ENCODE data around the gene MTARC2.

DNA sequence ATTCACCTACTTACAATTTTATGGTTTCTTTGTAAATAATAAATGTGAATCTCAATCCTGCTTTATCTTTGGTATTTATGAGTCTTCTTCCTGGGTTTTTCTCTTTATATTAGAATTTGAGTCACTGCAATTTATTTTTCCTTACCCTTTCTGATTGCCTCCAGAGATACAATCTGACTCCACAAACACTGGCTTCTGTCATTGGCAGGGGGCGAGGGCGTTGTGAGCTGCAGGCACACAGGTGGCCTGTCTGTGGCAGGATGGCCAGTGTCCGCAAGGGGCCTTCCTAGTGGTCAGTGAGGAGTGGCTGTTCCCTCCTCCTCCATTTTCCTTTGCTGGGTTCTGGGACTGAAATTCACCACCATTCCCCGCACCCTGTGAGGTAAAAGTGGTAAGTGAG, 36.6 kb downstream of the MTARC2 start:
- TF ChIP-seq, protein P1, sequence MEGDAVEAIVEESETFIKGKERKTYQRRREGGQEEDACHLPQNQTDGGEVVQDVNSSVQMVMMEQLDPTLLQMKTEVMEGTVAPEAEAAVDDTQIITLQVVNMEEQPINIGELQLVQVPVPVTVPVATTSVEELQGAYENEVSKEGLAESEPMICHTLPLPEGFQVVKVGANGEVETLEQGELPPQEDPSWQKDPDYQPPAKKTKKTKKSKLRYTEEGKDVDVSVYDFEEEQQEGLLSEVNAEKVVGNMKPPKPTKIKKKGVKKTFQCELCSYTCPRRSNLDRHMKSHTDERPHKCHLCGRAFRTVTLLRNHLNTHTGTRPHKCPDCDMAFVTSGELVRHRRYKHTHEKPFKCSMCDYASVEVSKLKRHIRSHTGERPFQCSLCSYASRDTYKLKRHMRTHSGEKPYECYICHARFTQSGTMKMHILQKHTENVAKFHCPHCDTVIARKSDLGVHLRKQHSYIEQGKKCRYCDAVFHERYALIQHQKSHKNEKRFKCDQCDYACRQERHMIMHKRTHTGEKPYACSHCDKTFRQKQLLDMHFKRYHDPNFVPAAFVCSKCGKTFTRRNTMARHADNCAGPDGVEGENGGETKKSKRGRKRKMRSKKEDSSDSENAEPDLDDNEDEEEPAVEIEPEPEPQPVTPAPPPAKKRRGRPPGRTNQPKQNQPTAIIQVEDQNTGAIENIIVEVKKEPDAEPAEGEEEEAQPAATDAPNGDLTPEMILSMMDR (IDR thresholded peaks at IDR 0.05; ENCODE audit: insufficient read depth, low read length) = no peak
- TF ChIP-seq GABPA (IDR thresholded peaks at IDR 0.05; ENCODE audit: low read depth) = no peak
- TF ChIP-seq, protein P2, sequence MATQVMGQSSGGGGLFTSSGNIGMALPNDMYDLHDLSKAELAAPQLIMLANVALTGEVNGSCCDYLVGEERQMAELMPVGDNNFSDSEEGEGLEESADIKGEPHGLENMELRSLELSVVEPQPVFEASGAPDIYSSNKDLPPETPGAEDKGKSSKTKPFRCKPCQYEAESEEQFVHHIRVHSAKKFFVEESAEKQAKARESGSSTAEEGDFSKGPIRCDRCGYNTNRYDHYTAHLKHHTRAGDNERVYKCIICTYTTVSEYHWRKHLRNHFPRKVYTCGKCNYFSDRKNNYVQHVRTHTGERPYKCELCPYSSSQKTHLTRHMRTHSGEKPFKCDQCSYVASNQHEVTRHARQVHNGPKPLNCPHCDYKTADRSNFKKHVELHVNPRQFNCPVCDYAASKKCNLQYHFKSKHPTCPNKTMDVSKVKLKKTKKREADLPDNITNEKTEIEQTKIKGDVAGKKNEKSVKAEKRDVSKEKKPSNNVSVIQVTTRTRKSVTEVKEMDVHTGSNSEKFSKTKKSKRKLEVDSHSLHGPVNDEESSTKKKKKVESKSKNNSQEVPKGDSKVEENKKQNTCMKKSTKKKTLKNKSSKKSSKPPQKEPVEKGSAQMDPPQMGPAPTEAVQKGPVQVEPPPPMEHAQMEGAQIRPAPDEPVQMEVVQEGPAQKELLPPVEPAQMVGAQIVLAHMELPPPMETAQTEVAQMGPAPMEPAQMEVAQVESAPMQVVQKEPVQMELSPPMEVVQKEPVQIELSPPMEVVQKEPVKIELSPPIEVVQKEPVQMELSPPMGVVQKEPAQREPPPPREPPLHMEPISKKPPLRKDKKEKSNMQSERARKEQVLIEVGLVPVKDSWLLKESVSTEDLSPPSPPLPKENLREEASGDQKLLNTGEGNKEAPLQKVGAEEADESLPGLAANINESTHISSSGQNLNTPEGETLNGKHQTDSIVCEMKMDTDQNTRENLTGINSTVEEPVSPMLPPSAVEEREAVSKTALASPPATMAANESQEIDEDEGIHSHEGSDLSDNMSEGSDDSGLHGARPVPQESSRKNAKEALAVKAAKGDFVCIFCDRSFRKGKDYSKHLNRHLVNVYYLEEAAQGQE (IDR thresholded peaks at IDR 0.05; ENCODE audit: insufficient replicate concordance, low read depth) = no peak
- no peak for TF ChIP-seq POLR2AphosphoS5 (IDR thresholded peaks at IDR 0.05; ENCODE audit: low read depth)
- TF ChIP-seq SPI1 (IDR thresholded peaks at IDR 0.05; ENCODE audit: borderline replicate concordance, low read depth) = no peak

All from HL-60 (cell line).